HG03521 (cell line): ENCODE data around the gene PKIB.

Experiments
- ATAC-seq: cut with Tn5 transposase; IDR thresholded peaks from one replicate; pipeline ENCODE4 v1.9.1; 2021; ENCODE audit warnings: mild to moderate bottlenecking, moderate library complexity; ENCODE audit not compliant: unreplicated experiment

The PKIB gene

DNA sequence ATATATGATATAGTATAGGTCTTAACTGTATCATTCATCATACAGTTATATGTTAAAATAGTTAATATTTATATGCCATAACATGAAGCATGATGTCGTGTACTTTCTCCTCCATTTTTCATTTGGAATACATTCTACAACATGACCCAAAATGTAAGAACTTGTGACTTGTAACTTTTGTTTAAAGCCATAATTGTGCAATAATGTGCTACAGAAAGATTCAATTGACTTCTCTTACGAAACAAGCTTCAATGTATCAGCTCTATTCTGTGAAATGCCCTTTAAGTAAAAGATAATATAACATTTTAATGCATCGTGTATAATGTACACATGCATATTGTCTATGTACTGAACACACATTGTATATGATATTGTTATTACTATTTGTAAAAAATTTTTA is 92.6 kb downstream of the PKIB start:
- ATAC-seq, result no peak

DNA sequence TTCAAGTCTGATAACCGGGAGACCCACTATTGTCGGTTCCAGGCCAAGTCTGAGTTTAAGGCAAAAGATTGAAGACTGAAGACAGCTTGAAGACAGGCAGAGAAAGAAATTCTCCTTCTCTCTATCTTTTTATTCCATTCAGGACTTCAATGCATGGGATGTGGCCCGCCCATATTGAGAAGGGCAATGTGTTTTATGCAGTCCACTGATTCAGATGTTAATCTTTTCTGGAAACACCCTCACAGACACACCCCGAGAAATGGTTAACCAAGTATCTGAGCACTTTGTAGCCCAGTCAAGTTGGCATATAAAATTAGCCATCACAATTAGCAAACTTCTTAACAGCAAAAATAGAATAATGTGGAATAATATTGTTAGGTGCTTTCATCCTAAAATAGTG is 93.9 kb downstream of the PKIB start:
- no peak for ATAC-seq

DNA sequence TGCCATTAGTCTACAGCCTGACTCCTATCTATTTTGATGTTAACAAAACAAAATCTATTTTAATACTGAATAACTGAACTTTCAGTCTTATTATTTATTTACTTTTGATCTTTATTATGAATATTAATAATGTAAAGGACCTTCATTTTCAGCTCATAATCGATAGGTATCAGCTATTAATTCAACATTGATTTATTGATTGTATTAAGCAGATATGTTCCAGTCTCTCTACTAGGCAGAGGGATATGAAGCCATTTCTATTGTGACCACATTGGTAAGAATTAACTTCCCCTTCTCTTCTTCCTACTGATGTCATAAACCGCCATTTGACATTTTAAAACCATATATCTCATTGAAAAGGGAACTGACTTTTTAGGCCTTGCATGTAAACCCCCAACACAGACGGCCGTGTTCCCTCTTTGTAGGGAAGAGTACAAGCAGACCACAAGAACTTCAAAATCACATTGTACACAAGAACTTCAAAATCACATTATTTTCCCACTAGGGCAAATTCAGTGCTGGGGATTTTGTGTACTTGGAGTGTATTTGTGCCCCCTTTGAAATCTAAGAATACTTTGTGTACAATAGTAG is 99.8 kb downstream of the PKIB start:
- peak; percentile 82 for ATAC-seq

DNA sequence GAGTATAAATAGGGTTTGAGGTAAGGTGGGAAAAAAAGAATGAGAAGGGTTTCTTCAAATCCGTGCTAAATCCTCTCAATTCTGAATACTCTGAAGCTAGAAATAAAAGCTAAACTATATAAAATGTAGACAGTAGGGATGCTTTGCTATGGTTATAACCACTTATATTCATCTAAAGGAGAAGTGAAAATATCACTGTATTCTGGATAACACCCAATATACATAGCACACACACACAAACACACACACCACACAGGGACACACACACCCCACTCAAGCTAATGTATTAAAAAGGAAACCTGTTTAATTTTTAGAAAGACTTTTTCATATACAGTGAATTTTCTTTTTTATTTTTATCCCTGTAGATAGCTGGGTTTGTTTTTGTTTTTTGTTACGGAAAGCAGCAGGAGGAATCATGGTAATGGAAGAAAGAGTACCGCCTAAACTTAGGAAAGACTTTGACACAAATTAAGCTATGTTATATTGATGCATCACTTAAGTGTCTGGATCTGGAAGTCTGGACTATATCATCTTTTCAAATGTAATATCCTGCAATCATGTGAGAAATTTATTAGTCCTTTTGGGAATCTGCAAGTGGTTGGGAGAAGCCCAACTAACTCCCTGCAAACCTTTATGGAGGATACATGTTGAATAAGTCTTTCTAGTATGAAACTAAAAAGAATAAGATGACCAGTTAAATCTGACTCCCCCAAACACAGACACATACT is 100.9 kb downstream of the PKIB start:
- no peak for ATAC-seq

DNA sequence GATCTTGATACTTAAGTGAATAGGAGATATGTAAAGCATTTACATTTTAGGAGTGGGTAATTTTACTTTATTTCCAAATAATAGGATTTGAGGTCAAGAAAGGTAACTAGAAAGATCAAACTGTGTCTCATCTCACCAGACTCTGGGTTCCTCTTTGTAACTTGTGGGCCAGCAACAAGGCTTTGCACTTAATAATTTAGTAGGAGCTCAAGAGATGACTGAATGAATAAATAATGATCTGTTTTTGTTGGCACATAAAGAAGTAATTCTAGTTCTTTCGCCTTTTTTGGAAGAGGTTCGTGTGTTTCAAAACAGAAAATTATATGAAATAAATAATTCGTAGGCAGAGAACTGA is 101.9 kb downstream of the PKIB start:
- ATAC-seq, result no peak

DNA sequence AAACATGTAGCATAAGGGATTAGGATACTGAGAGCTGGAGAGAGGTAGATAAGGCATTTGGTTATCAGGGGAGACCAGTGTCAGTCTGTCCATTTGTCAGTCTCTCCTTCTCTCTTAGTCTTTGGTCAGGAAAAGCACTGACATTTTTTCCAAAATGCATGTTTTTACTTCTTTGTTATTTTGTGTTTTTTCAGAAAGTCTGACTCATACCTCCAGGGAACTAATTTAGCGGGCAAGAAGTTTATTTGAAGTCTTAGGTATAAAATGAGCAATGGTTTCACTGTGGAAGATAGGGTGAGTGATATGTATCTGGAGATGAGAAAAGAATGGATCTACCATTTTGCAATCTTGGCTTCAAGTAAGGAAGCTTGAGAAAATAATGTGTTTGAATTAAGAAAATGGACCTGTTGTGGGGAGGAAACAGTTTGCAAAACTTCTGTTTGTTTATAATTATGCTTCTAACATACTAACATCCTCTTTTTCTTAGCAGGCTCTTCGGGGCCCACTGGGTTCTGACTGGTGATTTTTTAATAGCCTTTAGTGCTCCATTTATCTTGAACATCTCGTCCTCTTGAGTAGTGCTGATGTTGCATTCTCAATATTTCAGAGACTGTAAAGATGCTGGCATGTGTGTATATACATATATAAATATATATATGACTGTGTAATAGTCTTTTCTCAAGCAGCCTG is 102.4 kb downstream of the PKIB start:
- no peak for ATAC-seq

DNA sequence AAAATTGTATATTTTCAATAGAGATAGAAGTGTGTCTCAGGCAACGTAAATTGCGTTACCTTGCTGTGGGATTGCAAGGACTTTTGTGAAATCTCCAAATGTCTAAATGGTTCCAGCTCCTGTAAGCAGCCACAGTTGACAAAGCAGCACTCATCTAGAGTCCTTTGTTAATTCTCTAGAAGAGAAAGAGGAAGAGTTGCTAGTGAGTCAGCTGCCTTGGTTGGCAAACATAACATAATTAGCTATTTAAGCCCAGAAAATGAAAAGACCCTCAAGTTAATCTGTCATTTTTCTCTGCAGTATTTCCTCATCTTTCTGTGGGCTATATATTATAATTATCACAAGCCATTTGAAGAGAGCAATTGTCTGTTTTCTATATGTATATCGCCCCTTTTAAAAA is 102.9 kb downstream of the PKIB start:
- no peak for ATAC-seq

DNA sequence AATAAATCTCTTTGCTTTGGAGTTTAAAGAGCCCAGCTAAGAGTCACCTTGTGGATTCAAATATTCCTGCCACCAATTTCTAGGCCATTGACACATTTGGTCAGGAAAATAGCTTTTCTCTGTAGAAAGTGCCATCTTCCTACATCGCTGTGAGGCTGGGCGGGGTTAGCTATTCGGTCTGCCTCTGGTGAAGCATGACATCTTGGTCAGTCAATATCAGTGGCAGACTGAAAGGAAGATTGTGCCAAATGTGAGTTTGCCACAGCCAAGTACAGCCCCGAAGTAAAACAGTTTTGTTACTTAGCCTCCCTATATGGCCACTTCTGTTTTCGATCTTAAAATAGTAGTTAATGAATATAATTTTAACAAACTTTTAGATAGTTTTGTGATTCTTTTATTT is 103.9 kb downstream of the PKIB start:
- no peak for ATAC-seq

DNA sequence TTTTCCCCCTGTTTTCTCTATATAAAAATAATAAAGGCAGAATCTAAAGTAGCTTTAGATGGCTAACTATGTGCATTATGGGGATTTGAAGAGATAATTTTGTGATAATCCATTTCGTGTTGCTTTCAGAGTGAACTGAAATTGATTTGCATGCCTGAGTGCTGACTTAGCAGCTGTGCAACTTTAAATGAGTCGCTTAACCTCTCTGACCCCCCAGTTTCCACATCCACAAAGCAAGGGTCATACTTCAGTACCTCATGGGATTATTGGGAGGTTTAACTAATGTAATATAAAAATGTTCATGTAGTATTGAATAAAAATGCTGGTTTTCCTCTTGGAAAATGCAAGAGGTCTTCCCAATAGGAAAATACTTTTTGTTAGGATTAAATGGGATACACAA is 105.5 kb downstream of the PKIB start:
- no peak for ATAC-seq

DNA sequence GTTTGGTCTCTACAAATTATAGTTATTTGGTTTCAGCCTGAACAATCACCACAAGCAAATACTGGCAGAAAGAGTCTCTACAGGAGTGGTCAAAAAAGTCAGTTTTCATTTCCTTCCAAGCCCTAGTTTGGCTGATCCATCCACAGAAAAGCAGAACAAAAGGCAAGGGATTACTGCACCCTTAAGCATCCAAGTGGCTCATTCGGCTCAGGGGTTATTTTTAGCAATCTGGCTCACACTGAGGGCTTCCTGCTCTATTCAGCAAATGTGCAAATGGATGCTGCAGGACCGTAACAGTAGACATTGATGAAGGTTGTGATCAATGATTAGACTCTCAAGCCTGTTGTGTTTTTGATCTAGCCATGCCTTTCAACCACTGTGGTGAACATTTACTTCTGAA is 107.1 kb downstream of the PKIB start:
- no peak for ATAC-seq

DNA sequence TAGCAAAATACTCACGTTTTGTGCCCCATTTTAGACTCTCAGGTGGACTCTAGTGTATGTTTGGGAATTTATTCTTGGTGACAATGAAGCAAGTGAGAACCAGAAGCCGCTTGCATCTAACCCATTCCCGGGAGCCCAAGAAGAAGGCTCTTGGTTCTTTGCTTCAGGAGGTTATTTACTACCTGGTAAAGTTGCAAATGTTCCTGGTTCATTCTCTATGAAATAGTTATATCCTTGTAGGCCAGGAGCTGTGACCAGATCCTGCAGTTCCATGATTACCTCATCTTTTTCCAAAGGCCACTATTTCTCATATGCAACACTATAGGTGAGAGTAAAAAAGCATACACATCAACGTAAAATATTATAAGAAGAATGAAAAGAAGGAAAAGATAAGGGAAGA is 108.4 kb downstream of the PKIB start:
- no peak for ATAC-seq

DNA sequence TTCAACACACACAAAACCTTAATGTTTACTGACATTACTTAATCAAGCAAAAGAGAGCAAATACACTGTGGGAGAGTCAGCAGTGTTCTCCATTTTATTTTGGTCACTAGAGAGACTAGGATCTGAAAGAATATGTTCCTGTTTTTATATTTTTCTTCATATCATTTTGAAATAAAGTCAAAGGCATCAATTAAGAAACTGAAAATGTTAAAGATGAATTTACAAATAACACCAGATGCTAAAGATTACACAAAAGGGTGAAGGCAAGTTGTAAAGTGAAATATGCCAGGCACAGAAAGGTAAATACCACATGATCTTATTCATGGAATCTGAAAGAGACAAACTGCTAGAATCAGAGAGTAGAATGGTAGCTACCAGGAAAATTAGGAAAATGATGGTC is 109.0 kb downstream of the PKIB start:
- ATAC-seq, result no peak

DNA sequence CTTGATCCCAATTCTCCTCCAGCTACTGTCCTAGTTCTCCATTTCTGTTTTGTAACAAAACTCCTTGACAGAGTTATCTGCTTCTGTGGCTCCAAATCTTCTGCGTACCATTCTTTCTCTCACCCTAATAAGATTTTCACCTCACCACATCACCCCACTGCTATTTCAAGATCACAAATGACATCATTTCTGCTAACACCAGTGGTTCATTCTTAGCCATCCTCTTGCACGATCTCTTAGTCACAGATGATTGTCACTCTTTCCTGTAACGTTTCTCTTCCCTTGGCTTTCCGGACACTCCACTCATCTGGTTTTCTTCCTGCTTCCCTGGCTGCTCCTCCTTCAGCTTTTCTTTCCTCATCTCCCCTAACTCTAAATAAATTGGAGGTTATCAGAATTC is 112.5 kb downstream of the PKIB start:
- no peak for ATAC-seq

DNA sequence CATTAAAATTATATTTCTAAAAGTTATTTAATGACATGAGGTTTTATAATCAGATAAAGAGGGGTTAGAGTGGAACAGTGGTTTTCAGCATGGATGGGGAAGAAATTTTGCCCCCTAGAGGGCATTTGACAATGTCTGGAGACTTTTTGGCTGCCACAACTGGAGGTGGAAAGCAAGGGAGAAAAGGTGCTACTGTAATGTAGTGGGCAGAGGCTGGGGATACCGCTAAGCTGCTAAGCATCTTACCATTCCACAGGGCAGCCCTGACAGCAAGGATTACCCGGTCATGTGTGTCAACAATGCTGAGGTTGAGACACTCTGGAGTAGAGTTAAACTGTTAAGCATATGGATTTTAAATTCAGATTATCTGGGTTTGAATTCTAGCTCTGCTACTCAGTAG is 116.4 kb downstream of the PKIB start:
- no peak for ATAC-seq

DNA sequence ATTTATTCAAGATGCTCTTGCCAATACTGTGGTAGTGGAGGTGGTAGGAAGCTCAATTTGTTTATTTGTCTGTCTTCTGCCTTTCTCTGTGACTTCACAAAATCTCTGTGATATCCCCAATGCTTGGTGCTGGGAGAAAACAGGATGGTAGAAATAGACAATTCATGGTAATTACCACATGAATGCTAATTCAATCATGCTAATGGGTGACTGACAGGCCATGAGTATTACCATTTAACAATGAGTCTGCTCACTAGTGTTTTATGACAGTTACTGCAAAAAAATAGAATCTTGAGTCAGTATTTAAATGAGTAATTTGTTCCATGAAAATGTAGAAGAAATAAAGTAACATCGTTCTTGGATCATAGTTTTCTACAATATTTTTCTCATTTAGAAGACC is 117.0 kb downstream of the PKIB start:
- ATAC-seq, result no peak

DNA sequence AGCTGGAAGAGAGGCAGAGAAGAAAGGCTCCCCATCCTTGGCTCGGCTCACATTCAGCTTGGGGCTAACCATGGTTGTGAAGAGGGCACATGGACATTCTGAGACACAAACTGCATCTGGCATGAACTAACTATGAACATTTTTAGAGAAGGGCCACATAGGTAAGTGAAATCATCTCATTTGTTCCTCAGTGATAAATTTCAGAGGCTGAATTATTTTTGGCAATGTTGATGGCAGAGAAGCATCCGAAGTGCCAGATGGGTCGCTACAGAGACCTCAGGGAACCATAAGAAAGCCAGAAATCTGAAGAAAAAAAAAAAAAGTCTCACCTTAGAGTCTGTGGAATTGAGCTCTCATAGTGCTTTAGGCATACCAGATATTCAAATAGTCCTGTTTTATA is 120.1 kb downstream of the PKIB start:
- no peak for ATAC-seq

DNA sequence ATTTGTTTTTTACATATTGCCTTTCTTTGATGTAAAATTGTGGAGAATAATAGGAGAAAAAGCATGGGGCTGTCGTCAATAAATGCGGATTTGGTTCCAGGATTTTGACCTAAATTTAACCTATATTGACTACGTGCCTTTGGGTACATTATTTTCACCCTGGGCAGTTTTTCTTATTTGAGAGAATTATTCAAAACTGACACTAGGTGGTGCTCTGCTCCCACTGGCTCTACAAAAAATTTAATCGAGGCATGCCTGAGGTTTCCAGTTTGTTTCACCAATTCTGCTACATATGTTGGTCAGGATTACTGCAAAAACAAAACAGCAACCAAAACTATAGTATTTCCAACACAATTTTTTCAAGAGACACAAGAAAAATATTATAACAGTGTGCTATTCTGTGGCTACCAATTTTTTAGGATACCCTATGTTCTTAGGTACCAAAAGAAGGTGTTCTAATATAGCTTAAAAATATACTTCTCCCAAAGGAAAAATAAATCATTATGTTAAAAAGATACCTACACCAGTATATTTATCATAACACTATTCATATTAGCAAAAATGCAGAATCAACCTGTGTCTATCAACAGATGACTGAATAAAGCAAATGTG is 120.7 kb downstream of the PKIB start:
- no peak for ATAC-seq

DNA sequence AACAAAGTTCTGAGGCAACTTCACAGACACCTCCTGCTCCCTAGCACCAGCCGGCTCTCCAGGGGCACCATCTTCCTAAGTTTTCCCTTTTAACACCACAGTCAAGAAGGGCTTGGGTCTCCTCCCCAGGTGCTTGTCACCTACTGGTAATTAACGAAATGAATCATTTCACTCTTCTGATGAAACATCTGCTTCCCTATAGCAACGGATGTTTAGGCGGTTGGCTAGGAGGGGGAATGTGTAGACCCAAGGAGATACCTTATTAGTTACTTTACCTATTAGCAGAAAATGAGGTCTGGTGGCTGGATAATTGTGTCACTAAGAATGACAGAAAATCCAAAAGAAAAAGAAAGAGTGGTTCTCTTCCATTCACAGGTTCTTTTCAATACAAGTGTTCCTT is 123.1 kb downstream of the PKIB start:
- no peak for ATAC-seq

DNA sequence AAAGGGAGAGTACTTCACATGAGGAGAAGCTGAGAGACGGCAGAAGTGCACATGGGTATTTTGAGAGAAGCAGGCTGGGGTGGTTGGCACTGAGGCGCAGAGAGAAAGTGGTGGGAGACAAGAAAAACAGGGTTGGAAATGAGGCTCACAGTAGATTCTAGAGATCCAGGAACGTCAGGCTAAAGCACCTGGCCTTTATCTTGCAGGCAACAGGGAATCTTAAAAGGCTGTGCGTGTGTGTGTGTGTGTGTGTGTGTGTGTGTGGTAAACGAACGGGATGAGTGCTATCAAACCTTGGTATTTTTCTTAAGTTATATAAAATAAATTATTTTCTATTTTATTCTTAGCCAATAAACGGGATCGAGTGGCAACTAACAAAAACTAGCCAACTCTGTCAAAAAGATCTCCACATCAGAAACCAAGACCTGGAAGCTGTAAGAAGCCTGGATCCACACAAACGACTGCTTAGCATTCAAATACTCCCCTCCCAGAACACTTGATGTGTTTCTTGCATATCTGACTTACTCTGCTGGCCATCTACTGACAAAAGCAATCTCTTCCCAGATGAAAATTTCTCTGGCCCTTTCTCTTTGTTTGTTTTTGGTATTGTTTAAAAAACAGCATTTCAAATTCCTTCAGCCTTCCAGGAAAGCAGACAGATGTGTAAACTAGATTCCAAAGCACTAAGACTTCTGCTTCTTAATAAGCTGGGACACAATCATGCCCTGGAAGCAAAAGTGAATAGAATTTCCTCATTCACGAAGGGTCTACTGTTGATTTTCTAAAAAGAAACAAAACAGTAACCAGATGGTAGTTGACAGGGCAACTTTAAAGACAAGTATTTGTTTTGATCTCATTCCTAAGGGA is 124.6 kb downstream of the PKIB start:
- no peak for ATAC-seq

DNA sequence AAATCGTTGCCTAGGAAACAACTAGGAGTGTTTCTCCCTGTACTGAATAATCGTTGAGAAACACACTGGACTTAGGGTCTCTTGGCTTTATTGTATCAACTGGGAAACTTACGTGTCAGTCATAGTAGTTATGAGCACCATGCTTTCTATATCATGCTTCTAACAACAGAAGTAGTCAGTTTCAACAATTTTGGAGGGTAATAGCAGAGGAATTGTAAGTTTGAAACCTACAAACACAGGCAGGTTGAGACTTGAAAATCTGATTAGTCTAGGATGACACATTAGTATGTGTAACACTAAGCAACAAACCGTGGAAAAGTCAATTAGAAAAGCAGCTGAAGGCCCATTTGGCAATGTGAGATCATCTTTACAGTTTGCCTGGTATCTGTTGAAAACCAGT is 125.4 kb downstream of the PKIB start:
- no peak for ATAC-seq

DNA sequence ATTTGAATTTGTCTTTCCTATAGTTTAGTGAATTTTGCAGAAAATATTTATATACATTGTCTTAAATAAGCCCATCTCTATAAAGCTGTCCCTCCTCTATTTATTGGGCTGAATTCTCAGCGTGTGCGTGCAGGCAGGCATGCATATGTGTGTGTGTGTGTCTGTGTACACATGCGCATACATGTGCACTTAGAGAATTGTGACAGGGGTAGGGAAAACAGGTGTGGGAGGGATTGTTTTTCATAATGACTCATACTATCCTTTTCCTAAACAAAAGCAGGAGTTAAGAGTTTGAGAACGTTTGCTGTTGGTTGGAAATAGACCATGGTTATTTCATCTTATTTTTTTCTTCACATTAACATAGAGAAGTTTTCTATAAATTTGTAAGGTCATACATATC is 126.0 kb downstream of the PKIB start:
- no peak for ATAC-seq
